Stomach (tissue), 4 donors: ENCODE results near the gene GUF1.
"Not testable (repeated sequence)": the region's sequence is repeated elsewhere in the genome, so short reads cannot be mapped to it uniquely, and the experiment has no call there.

Experiments used
- CTCF ChIP-seq, 7 experiments: fragments of 450-650 bp in 4 of 7; fragments of 200-600 bp in 3 of 7; sonication (generic) in 3 of 7; IDR thresholded peaks; one replicate each; pipeline ENCODE4 v1.5.1; 2016 to 2019; ENCODE audit warnings: antibody characterized with exemption in 7 of 7, control low read depth in 2 of 7, mild to moderate bottlenecking in 1 of 7
- EP300 ChIP-seq: sonication (generic); formaldehyde crosslinking; IDR thresholded peaks from one replicate; pipeline ENCODE4 v1.6.1; 2017; ENCODE audit warnings: antibody characterized with exemption
- POLR2A ChIP-seq, 4 donors: fragments of 450-650 bp; IDR thresholded peaks; one replicate each; pipeline ENCODE4 v1.6.1; 2016; ENCODE audit warnings: antibody characterized with exemption in 4 of 4, control low read depth in 2 of 4, mild to moderate bottlenecking in 1 of 4, moderate library complexity in 1 of 4
- POLR2AphosphoS5 ChIP-seq, 3 donors: sonication (generic); formaldehyde crosslinking; IDR thresholded peaks; one replicate each; pipeline ENCODE4 v1.6.1; 2016; ENCODE audit warnings: antibody characterized with exemption in 3 of 3

GRCh38 chr4:44728694-44729093 lies 50.5 kb downstream of the GUF1 start:
- TF ChIP-seq POLR2A (IDR thresholded peaks at IDR 0.05); CTCF (IDR thresholded peaks at IDR 0.05); POLR2AphosphoS5 (IDR thresholded peaks at IDR 0.05); EP300: not testable (repeated sequence)
